Mesendoderm (in vitro differentiated cells): ENCODE measurements around the gene FAM120C.

Experiments used
- DNase-seq: peaks from one replicate; pipeline ENCODE4 v3.0.0; 2013
- H2AK5ac ChIP-seq: 2 replicates; pipeline ENCODE4 v1.6.1; 2013; ENCODE audit warnings: low read length, inconsistent platforms
- H2BK120ac ChIP-seq: 2 replicates; pipeline ENCODE4 v1.6.1; 2013; ENCODE audit warnings: low read depth, mild to moderate bottlenecking, low read length, moderate library complexity, mixed read lengths
- H2BK15ac ChIP-seq: replicated peaks from 2 replicates; pipeline ENCODE4 v1.6.1; 2013; ENCODE audit warnings: low read depth, mild to moderate bottlenecking, moderate library complexity
- H2BK5ac ChIP-seq: 2 replicates; pipeline ENCODE4 v1.6.1; 2013; ENCODE audit warnings: low read length, inconsistent platforms
- H3K18ac ChIP-seq: 2 replicates; pipeline ENCODE4 v1.6.1; 2013; ENCODE audit warnings: mild to moderate bottlenecking, low read length, mixed read lengths
- H3K23ac ChIP-seq: one replicate; pipeline ENCODE4 v1.6.1; 2013; ENCODE audit warnings: low read length
- H3K27ac ChIP-seq: 2 replicates; pipeline ENCODE4 v1.5.1; 2013; ENCODE audit warnings: low read depth, mild to moderate bottlenecking, inconsistent platforms, low read length, moderate library complexity
- H3K27me3 ChIP-seq: 2 replicates; pipeline ENCODE4 v1.6.1; 2013; ENCODE audit warnings: low read length, control low read depth, mild to moderate bottlenecking, inconsistent platforms; ENCODE audit not compliant: insufficient read depth, poor library complexity
- H3K36me3 ChIP-seq: 2 replicates; pipeline ENCODE4 v1.6.1; 2013; ENCODE audit warnings: low read length, inconsistent platforms; ENCODE audit not compliant: control insufficient read depth, insufficient read depth
- H3K4ac ChIP-seq: one replicate; pipeline ENCODE4 v1.6.1; 2013; ENCODE audit warnings: low read depth, mild to moderate bottlenecking, low read length, moderate library complexity
- H3K4me1 ChIP-seq: 2 replicates; pipeline ENCODE4 v1.6.1; 2013; ENCODE audit warnings: low read depth, low read length, inconsistent platforms; ENCODE audit not compliant: control insufficient read depth
- H3K4me2 ChIP-seq: 2 replicates; pipeline ENCODE4 v1.6.1; 2013; ENCODE audit warnings: low read length
- H3K4me3 ChIP-seq: 2 replicates; pipeline ENCODE4 v1.5.1; 2013; ENCODE audit warnings: mild to moderate bottlenecking, low read length
- H3K56ac ChIP-seq: one replicate; pipeline ENCODE4 v1.6.1; 2013; ENCODE audit warnings: low read length
- H3K79me1 ChIP-seq: 2 replicates; pipeline ENCODE4 v1.6.1; 2013; ENCODE audit warnings: low read length, inconsistent platforms
- H3K79me2 ChIP-seq: 2 replicates; pipeline ENCODE4 v1.6.1; 2013; ENCODE audit warnings: mild to moderate bottlenecking, low read length; ENCODE audit not compliant: control insufficient read depth, insufficient read depth
- H3K9ac ChIP-seq: 2 replicates; pipeline ENCODE4 v1.6.1; 2013; ENCODE audit warnings: low read length, inconsistent platforms
- H4K5ac ChIP-seq: one replicate; pipeline ENCODE4 v1.6.1; 2013; ENCODE audit warnings: low read length
- H4K8ac ChIP-seq: one replicate; pipeline ENCODE4 v1.6.1; 2013; ENCODE audit warnings: low read depth, mild to moderate bottlenecking, control low read depth, low read length, moderate library complexity
- WGBS: extraction: QIAGEN DNeasy Blood & Tissue Kit; methylation state at CpG from one replicate; pipeline ENCODE4 v1.1.7; 2013; ENCODE audit warnings: low lambda C conversion rate, missing lambda C conversion rate; ENCODE audit not compliant: insufficient coverage; ENCODE audit errors: extremely low coverage; 5-methylcytosine and 5-hydroxymethylcytosine counted together

FAM120C gene

DNA sequence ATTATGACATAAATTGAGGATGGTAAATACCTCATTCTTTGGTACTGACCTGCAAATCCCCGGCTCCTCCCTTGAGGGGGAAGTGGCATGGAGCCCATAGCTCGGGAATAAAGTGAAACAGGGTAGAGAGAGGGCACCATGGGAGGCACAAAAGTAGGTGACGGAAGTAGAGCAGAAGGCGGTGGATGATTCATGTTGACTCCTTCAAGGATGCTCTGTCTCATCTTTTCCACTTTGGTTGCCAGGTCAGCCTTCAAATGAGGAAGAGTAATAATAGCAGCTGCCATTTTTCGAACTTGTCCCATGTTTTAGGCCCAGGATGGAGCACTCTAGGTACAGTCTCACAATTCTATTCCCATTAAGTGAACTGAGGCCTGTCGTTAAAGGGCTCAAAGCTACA, 97.4 kb downstream of the FAM120C start:
- Histone ChIP-seq H3K4me1 (no peaks in the 10 kb centered on the region), H3K4ac (no peak overlapping the region), H4K5ac (no peak overlapping the region), H3K18ac (no peak overlapping the region), H2BK120ac (no peak overlapping the region), H2BK15ac (no peak overlapping the region), H3K4me3 (no peak overlapping the region), H3K27ac (no peak overlapping the region), H3K23ac (no peak overlapping the region), H3K4me2 (no peak overlapping the region), H3K79me1 (no peaks in the 10 kb centered on the region), H3K9ac (no peak overlapping the region), H4K8ac (no peak overlapping the region), H2AK5ac (no peak overlapping the region), H3K27me3 (no peaks in the 10 kb centered on the region), H3K56ac (no peak overlapping the region), H3K79me2 (no peaks in the 10 kb centered on the region), H3K36me3 (no peaks in the 10 kb centered on the region), H2BK5ac (no peak overlapping the region)
- no CpG with 5 or more reads among the region's 6 CpGs for WGBS
- DNase-seq, result no peak

DNA sequence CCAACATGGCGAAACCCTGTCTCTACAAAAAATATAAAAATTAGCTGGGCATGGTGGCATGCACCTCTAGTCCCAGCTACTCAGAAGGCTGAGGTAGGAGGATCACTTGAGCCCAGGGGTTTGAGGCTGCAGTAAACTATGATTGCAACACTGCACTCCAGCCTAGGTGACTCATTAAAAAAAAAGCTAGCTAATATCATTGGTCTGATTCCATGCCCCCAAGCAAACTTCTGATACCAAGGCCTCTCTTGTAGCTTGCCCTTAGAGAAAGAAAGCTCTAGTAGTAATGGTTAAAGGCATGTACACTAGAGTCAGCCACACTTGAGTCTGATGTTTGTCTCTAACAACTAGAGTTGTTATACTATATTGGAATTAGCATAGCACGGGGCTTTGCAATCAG, 106.2 kb downstream of the FAM120C start:
- H3K4me1 ChIP-seq, result no peaks in the 10 kb centered on the region
- H2BK120ac ChIP-seq, result no peak overlapping the region
- WGBS, result no CpG with 5 or more reads among the region's 2 CpGs
- no peak overlapping the region for H4K5ac ChIP-seq
- H3K9ac ChIP-seq, result no peak overlapping the region
- H2BK5ac ChIP-seq, result no peak overlapping the region
- no peaks in the 10 kb centered on the region for H3K79me2 ChIP-seq
- no peak overlapping the region for H4K8ac ChIP-seq
- no peak overlapping the region for H3K56ac ChIP-seq
- no peak overlapping the region for H3K4ac ChIP-seq
- no peak overlapping the region for H2AK5ac ChIP-seq
- H3K36me3 ChIP-seq, result no peaks in the 10 kb centered on the region
- no peaks in the 10 kb centered on the region for H3K27me3 ChIP-seq
- peak; percentile 2 for DNase-seq
- no peak overlapping the region for H3K4me3 ChIP-seq
- no peak overlapping the region for H3K23ac ChIP-seq
- H3K18ac ChIP-seq, result no peak overlapping the region
- H3K4me2 ChIP-seq, result no peak overlapping the region
- no peak overlapping the region for H2BK15ac ChIP-seq
- H3K27ac ChIP-seq, result no peak overlapping the region
- no peaks in the 10 kb centered on the region for H3K79me1 ChIP-seq

DNA sequence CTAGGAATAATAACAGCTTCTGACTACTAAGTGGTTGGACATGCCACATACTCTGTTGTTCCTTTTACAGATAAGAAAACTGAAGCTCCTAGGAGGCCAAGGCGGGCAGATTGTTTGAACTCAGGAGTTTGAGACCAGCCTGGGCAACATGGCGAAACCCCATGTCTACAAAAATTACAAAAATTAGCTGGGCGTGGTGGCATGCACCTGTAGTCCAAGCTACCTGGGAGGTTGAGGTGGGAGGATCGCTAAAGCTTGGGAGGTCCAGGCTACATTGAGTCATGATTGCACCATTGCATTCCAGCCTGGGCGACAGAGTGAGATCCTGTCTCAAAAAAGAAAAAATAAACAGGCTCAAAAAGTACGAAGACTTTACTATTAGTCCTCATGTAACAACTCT, 108.2 kb downstream of the FAM120C start:
- no peaks in the 10 kb centered on the region for H3K79me1 ChIP-seq
- no peak overlapping the region for H3K18ac ChIP-seq
- no peak overlapping the region for H2BK120ac ChIP-seq
- H3K4me2 ChIP-seq, result no peak overlapping the region
- H2BK5ac ChIP-seq, result no peak overlapping the region
- H3K23ac ChIP-seq, result no peak overlapping the region
- no peaks in the 10 kb centered on the region for H3K79me2 ChIP-seq
- no peaks in the 10 kb centered on the region for H3K36me3 ChIP-seq
- no CpG with 5 or more reads among the region's 6 CpGs for WGBS
- no peak for DNase-seq
- no peaks in the 10 kb centered on the region for H3K27me3 ChIP-seq
- H3K4me1 ChIP-seq, result no peaks in the 10 kb centered on the region
- H2AK5ac ChIP-seq, result no peak overlapping the region
- H3K4ac ChIP-seq, result no peak overlapping the region
- no peak overlapping the region for H3K27ac ChIP-seq
- no peak overlapping the region for H3K9ac ChIP-seq
- H3K56ac ChIP-seq, result no peak overlapping the region
- no peak overlapping the region for H4K8ac ChIP-seq
- H3K4me3 ChIP-seq, result no peak overlapping the region
- H2BK15ac ChIP-seq, result no peak overlapping the region
- no peak overlapping the region for H4K5ac ChIP-seq

DNA sequence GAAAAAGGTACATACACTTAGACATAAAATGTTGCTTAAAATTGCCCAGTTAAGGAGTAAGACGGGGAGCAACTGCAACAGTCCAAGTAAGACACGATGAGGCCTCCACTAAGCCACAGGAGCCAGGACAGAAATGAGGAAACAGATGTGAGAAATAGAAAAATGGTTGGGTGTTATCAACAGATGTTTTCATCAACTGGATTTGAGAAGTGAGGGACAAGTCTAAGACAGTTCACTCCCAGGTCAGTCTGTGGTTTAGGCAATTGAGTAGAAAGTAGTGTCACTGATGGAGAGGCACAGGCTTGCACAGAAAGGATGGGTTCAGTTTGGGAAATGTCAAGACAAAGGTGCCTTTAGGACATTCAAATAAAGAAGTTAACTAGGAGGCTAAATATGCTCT, 115.3 kb downstream of the FAM120C start:
- no peak overlapping the region for H2BK5ac ChIP-seq

DNA sequence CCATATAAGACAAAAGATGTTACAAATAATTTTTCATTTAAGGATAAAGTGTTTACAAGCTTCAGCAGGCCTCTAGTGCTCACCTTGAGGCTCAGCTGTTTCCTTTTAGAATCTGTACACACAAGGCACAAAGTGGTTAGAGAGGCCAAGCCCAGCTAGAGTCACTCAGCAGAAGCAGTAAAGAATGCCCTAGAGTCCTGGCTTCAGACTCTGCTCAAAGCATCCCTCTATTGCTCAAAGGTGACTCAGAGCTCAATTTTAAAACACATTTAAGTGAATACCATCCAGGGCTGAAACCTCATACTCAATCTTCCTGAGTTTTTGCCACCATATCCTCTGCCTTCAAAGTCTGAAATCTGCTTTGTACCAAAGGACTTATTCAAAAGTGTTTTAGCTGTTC, 116.2 kb downstream of the FAM120C start:
- Histone ChIP-seq H3K79me1 (no peaks in the 10 kb centered on the region), H3K23ac (no peak overlapping the region), H4K5ac (no peak overlapping the region), H3K4ac (no peak overlapping the region), H3K27ac (no peak overlapping the region), H3K4me3 (no peak overlapping the region), H3K4me1 (no peaks in the 10 kb centered on the region), H3K79me2 (no peaks in the 10 kb centered on the region), H2AK5ac (no peak overlapping the region), H3K4me2 (no peak overlapping the region), H4K8ac (no peak overlapping the region), H2BK15ac (no peak overlapping the region), H3K27me3 (no peaks in the 10 kb centered on the region), H3K9ac (no peak overlapping the region), H2BK5ac (no peak overlapping the region), H3K18ac (no peak overlapping the region), H3K56ac (no peak overlapping the region), H2BK120ac (no peak overlapping the region), H3K36me3 (no peaks in the 10 kb centered on the region)
- DNase-seq, result no peak

More for the DNA sequence above, 115.3 kb downstream of the FAM120C start:
- Histone ChIP-seq H3K79me1 (no peaks in the 10 kb centered on the region), H2AK5ac (no peak overlapping the region), H3K56ac (no peak overlapping the region), H3K9ac (no peak overlapping the region), H4K8ac (no peak overlapping the region), H3K4me3 (no peak overlapping the region), H3K79me2 (no peaks in the 10 kb centered on the region), H3K18ac (no peak overlapping the region), H3K4me1 (no peaks in the 10 kb centered on the region), H3K23ac (no peak overlapping the region), H3K4me2 (no peak overlapping the region), H3K27me3 (no peaks in the 10 kb centered on the region), H3K27ac (no peak overlapping the region), H2BK15ac (no peak overlapping the region), H3K4ac (no peak overlapping the region), H4K5ac (no peak overlapping the region), H2BK120ac (no peak overlapping the region), H3K36me3 (no peaks in the 10 kb centered on the region)
- WGBS, result no CpG with 5 or more reads among the region's 2 CpGs
- no peak for DNase-seq

DNA sequence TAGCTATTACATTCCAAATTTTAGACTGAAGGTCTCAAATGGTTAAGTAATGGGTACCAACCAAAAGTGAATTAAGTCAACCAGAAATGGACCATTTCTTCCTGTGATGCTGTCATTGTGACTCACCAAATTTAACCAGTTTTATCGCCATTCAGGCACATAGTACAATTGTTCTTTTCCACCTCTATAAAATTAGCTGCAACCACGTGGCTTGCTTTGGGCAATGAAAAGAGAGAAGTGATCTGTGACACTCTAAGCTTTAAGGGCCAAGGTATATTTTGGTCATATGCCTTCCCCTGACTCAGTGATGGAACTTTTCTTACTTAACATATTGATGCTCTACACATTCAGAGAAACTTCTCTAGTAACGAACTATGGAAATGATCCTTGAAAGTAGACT, 118.5 kb downstream of the FAM120C start:
- Histone ChIP-seq H2AK5ac (no peak overlapping the region), H3K27me3 (no peaks in the 10 kb centered on the region), H3K4me2 (no peak overlapping the region), H2BK120ac (no peak overlapping the region), H3K18ac (no peak overlapping the region), H3K4ac (no peak overlapping the region), H3K4me1 (no peaks in the 10 kb centered on the region), H2BK15ac (no peak overlapping the region), H4K8ac (no peak overlapping the region), H3K79me1 (no peaks in the 10 kb centered on the region), H2BK5ac (no peak overlapping the region), H3K56ac (no peak overlapping the region), H4K5ac (no peak overlapping the region), H3K23ac (no peak overlapping the region), H3K36me3 (no peaks in the 10 kb centered on the region), H3K27ac (no peak overlapping the region), H3K4me3 (no peak overlapping the region), H3K9ac (no peak overlapping the region), H3K79me2 (no peaks in the 10 kb centered on the region)
- no peak for DNase-seq
- no CpG with 5 or more reads among the region's 3 CpGs for WGBS
